C4-2B (cell line): ENCODE measurements around the gene GLRX.

ENCODE experiments used
- H3K27ac ChIP-seq: fragments of 450-650 bp; 2 replicates; pipeline ENCODE4 v1.5.1; 2017
- ZFX ChIP-seq: fragments of 450-650 bp; IDR thresholded peaks from 2 replicates; pipeline ENCODE4 v1.6.1; 2017
- TF ChIP-seq, protein P1 (sequence below): fragments of 450-650 bp; conservative IDR thresholded peaks from 2 replicates; pipeline ENCODE4 v1.5.1; 2017; ENCODE audit warnings: mild to moderate bottlenecking

The GLRX gene

GRCh38 chr5:95824747-95825146 is 2.2 kb upstream of the GLRX start:
- no peak overlapping the region for H3K27ac ChIP-seq

GRCh38 chr5:95823738-95824609 is 1.4 kb upstream of the GLRX start:
- no peak for TF ChIP-seq ZFX
- TF ChIP-seq, protein P1, sequence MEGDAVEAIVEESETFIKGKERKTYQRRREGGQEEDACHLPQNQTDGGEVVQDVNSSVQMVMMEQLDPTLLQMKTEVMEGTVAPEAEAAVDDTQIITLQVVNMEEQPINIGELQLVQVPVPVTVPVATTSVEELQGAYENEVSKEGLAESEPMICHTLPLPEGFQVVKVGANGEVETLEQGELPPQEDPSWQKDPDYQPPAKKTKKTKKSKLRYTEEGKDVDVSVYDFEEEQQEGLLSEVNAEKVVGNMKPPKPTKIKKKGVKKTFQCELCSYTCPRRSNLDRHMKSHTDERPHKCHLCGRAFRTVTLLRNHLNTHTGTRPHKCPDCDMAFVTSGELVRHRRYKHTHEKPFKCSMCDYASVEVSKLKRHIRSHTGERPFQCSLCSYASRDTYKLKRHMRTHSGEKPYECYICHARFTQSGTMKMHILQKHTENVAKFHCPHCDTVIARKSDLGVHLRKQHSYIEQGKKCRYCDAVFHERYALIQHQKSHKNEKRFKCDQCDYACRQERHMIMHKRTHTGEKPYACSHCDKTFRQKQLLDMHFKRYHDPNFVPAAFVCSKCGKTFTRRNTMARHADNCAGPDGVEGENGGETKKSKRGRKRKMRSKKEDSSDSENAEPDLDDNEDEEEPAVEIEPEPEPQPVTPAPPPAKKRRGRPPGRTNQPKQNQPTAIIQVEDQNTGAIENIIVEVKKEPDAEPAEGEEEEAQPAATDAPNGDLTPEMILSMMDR, result no peak
- H3K27ac ChIP-seq, result peak overlapping the region; percentile 12; the same call in 1 of the 2 replicates

More at GRCh38 chr5:95824747-95825146, 2.2 kb upstream of the GLRX start:
- no peak for TF ChIP-seq ZFX
- TF ChIP-seq, protein P1, result no peak

- peak overlapping the region; percentile 47 for H3K27ac ChIP-seq
- TF ChIP-seq, protein P1, result no peak
- no peak for TF ChIP-seq ZFX
Measured at GRCh38 chr5:95823218-95823737, 752 bp upstream of the GLRX start.

- peak overlapping the region; percentile 47 for H3K27ac ChIP-seq
- TF ChIP-seq, protein P1, result no peak
- no peak for TF ChIP-seq ZFX
Measured at GRCh38 chr5:95822043-95822541, 434 bp downstream of the GLRX start.

- no peak for TF ChIP-seq ZFX
- TF ChIP-seq, protein P1, result no peak
- H3K27ac ChIP-seq, result peak overlapping the region; percentile 47; the same call in 1 of the 2 replicates
Measured at GRCh38 chr5:95821110-95822021, 1.2 kb downstream of the GLRX start.

GRCh38 chr5:95818181-95819147 is 4.1 kb downstream of the GLRX start:
- H3K27ac ChIP-seq, result no peak overlapping the region
- TF ChIP-seq, protein P1, result no peak
- no peak for TF ChIP-seq ZFX
